HT-29 (cell line): ENCODE data around the gene SGPL1. TPM values are rescaled to one million over a fixed set of nuclear protein-coding genes. Genes with fewer than 3 reads are reported as not detected.

Source experiments
- DNase-seq: peaks from one replicate; pipeline ENCODE4 v3.0.0-alpha.2; 2015; ENCODE audit warnings: low spot score
- total RNA-seq: library from RNA; depleted of rRNA; stranded (reverse); fragments of >200 nt; shearing (Covaris generic); gene quantifications from 2 replicates; pipeline ENCODE4 v1.2.3, GENCODE V29; 2014

Gene SGPL1
- total RNA-seq, 1 experiment from 2014 or later, result 37.5 TPM

GRCh38 chr10:70780772-70781171 is 35.0 kb upstream of the SGPL1 start:
- DNase-seq, result no peak

- DNase-seq, result no peak
Measured at GRCh38 chr10:70781461-70782051, 34.2 kb upstream of the SGPL1 start.

- no peak for DNase-seq
Measured at GRCh38 chr10:70782086-70782745, 33.5 kb upstream of the SGPL1 start.

GRCh38 chr10:70782746-70783680 is 32.7 kb upstream of the SGPL1 start:
- DNase-seq, result no peak

- no peak for DNase-seq
Measured at GRCh38 chr10:70784016-70784415, 31.7 kb upstream of the SGPL1 start.

- no peak for DNase-seq
Measured at GRCh38 chr10:70784471-70784870, 31.3 kb upstream of the SGPL1 start.

- no peak for DNase-seq
Measured at GRCh38 chr10:70785190-70785589, 30.6 kb upstream of the SGPL1 start, which contains the start of gene TBATA. Gene TBATA, minus strand, starts transcription at chr10:70785377. Its CDS starts 1,998 bp downstream, at chr10:70783379.

- no peak for DNase-seq
Measured at GRCh38 chr10:70786799-70787415, 28.8 kb upstream of the SGPL1 start.

- no peak for DNase-seq
Measured at GRCh38 chr10:70791386-70792039, 24.2 kb upstream of the SGPL1 start.

GRCh38 chr10:70795613-70796012 is 20.1 kb upstream of the SGPL1 start:
- no peak for DNase-seq

GRCh38 chr10:70797840-70798239 is 17.9 kb upstream of the SGPL1 start:
- no peak for DNase-seq

- DNase-seq, result no peak
Measured at GRCh38 chr10:70799124-70799523, 16.6 kb upstream of the SGPL1 start.

- DNase-seq, result no peak
Measured at GRCh38 chr10:70801854-70802253, 13.9 kb upstream of the SGPL1 start.

- DNase-seq, result no peak
Measured at GRCh38 chr10:70803775-70804420, 11.8 kb upstream of the SGPL1 start.

GRCh38 chr10:70804421-70804808 is 11.3 kb upstream of the SGPL1 start:
- no peak for DNase-seq

- no peak for DNase-seq
Measured at GRCh38 chr10:70805619-70806215, 10.0 kb upstream of the SGPL1 start.

- DNase-seq, result no peak
Measured at GRCh38 chr10:70806841-70807240, 8.9 kb upstream of the SGPL1 start.

- no peak for DNase-seq
Measured at GRCh38 chr10:70807556-70807955, 8.2 kb upstream of the SGPL1 start.

- DNase-seq, result no peak
Measured at GRCh38 chr10:70809011-70809611, 6.6 kb upstream of the SGPL1 start.

- DNase-seq, result no peak
Measured at GRCh38 chr10:70809726-70810125, 6.0 kb upstream of the SGPL1 start.
